Measurements from ENCODE around the gene HES3. TPM values are rescaled to one million over a fixed set of nuclear protein-coding genes. Genes with fewer than 3 reads are reported as not detected.
"Not testable (repeated sequence)": the region's sequence is repeated elsewhere in the genome, so short reads cannot be mapped to it uniquely, and the experiment has no call there.

HES3 gene
- total RNA-seq, 1 experiment from 2014 or later = not detected

GRCh38 chr1:6212193-6212959 lies 31.6 kb upstream of the HES3 start:
- DNase-seq (ENCODE audit: low spot score) = no peak

GRCh38 chr1:6218375-6219164 lies 25.4 kb upstream of the HES3 start:
- in situ Hi-C loops (cut with HindIII; ENCODE audit: low sequenced_read_pairs) = no loop called here

More at GRCh38 chr1:6212193-6212959, 31.6 kb upstream of the HES3 start:
- in situ Hi-C loops (cut with HindIII; ENCODE audit: low sequenced_read_pairs) = no loop called here

GRCh38 chr1:6219641-6220040 lies 24.3 kb upstream of the HES3 start:
- DNase-seq (ENCODE audit: low spot score); in situ Hi-C loops (cut with HindIII; ENCODE audit: low sequenced_read_pairs): not testable (repeated sequence)

More at GRCh38 chr1:6218375-6219164, 25.4 kb upstream of the HES3 start:
- DNase-seq (ENCODE audit: low spot score) = no peak

- no peak for DNase-seq (ENCODE audit: low spot score)
- in situ Hi-C loops (cut with HindIII; ENCODE audit: low sequenced_read_pairs) = no loop called here
Measured at GRCh38 chr1:6220236-6220635, 23.7 kb upstream of the HES3 start.

GRCh38 chr1:6221210-6221784 lies 22.7 kb upstream of the HES3 start:
- in situ Hi-C loops (cut with HindIII; ENCODE audit: low sequenced_read_pairs) = no loop called here
- DNase-seq (ENCODE audit: low spot score) = no peak

- DNase-seq (ENCODE audit: low spot score) = no peak
- in situ Hi-C loops (cut with HindIII; ENCODE audit: low sequenced_read_pairs) = no loop called here
Measured at GRCh38 chr1:6222636-6223035, 21.3 kb upstream of the HES3 start.

- in situ Hi-C loops (cut with HindIII; ENCODE audit: low sequenced_read_pairs) = no loop called here
- DNase-seq (ENCODE audit: low spot score) = no peak
Measured at GRCh38 chr1:6223617-6224016, 20.4 kb upstream of the HES3 start.

GRCh38 chr1:6224718-6225117 lies 19.3 kb upstream of the HES3 start:
- no peak for DNase-seq (ENCODE audit: low spot score)
- in situ Hi-C loops (cut with HindIII; ENCODE audit: low sequenced_read_pairs) = no loop called here

GRCh38 chr1:6225651-6226050 lies 18.3 kb upstream of the HES3 start:
- in situ Hi-C loops (cut with HindIII; ENCODE audit: low sequenced_read_pairs) = no loop called here

GRCh38 chr1:6233376-6233775 lies 10.6 kb upstream of the HES3 start:
- DNase-seq (ENCODE audit: low spot score) = no peak
- in situ Hi-C loops (cut with HindIII; ENCODE audit: low sequenced_read_pairs) = no loop called here

More at GRCh38 chr1:6225651-6226050, 18.3 kb upstream of the HES3 start:
- DNase-seq (ENCODE audit: low spot score) = no peak

GRCh38 chr1:6234502-6235295 lies 9.3 kb upstream of the HES3 start:
- no peak for DNase-seq (ENCODE audit: low spot score)
- in situ Hi-C loops (cut with HindIII; ENCODE audit: low sequenced_read_pairs) = no loop called here

GRCh38 chr1:6235296-6235677 lies 8.7 kb upstream of the HES3 start:
- in situ Hi-C loops (cut with HindIII; ENCODE audit: low sequenced_read_pairs) = no loop called here
- DNase-seq (ENCODE audit: low spot score) = no peak

GRCh38 chr1:6237093-6237492 lies 6.9 kb upstream of the HES3 start:
- in situ Hi-C loops (cut with HindIII; ENCODE audit: low sequenced_read_pairs) = no loop called here
- DNase-seq (ENCODE audit: low spot score) = no peak

GRCh38 chr1:6239213-6239752 lies 4.7 kb upstream of the HES3 start:
- no peak for DNase-seq (ENCODE audit: low spot score)
- in situ Hi-C loops (cut with HindIII; ENCODE audit: low sequenced_read_pairs) = no loop called here

- in situ Hi-C loops (cut with HindIII; ENCODE audit: low sequenced_read_pairs) = no loop called here
- no peak for DNase-seq (ENCODE audit: low spot score)
Measured at GRCh38 chr1:6239950-6240768, 3.8 kb upstream of the HES3 start.

- in situ Hi-C loops (cut with HindIII; ENCODE audit: low sequenced_read_pairs) = no loop called here
- DNase-seq (ENCODE audit: low spot score) = no peak
Measured at GRCh38 chr1:6241107-6241886, 2.7 kb upstream of the HES3 start.

GRCh38 chr1:6241887-6242740 lies 1.9 kb upstream of the HES3 start:
- in situ Hi-C loops (cut with HindIII; ENCODE audit: low sequenced_read_pairs) = no loop called here
- no peak for DNase-seq (ENCODE audit: low spot score)

Measured in G401 (cell line).